K562 (cell line): ENCODE measurements around the gene BORCS5.

Source experiments
- ATF2 ChIP-seq: sonication (generic); formaldehyde crosslinking; IDR thresholded peaks from 2 replicates; pipeline ENCODE4 v1.8.1; 2022; ENCODE audit warnings: missing genetic modification reagents
- BACH1 ChIP-seq: fragments of 200-800 bp; sonication (Bioruptor generic); IDR thresholded peaks from 2 replicates; pipeline ENCODE4 v1.6.1; 2016; ENCODE audit warnings: missing genetic modification characterization, missing compliant biosample characterization
- CREB1 ChIP-seq, 2 experiments: sonication (generic) in 1 of 2; formaldehyde crosslinking in 1 of 2; IDR thresholded peaks; 2 replicates each; pipeline versions ENCODE4 v1.6.1 to v1.8.0; 2012 to 2022; ENCODE audit warnings: inconsistent platforms in 1 of 2, mild to moderate bottlenecking in 1 of 2, missing genetic modification reagents in 1 of 2, moderate library complexity in 1 of 2
- ESRRB ChIP-seq: fragments of 250-450 bp; sonication (Bioruptor Pico); IDR thresholded peaks from 2 replicates; pipeline ENCODE4 v1.5.0; 2020; ENCODE audit warnings: mild to moderate bottlenecking, moderate library complexity, borderline replicate concordance
- GATA2 ChIP-seq: sonication (generic); formaldehyde crosslinking; IDR thresholded peaks from 2 replicates; pipeline ENCODE4 v1.4.0; 2020; ENCODE audit warnings: mild to moderate bottlenecking, missing genetic modification reagents
- HNRNPLL ChIP-seq: fragments of 200-400 bp; formaldehyde crosslinking; IDR thresholded peaks from 2 replicates; pipeline ENCODE4 v1.6.1; 2017; ENCODE audit warnings: low read length, low read depth, mild to moderate bottlenecking; ENCODE audit not compliant: poor library complexity, severe bottlenecking
- NR3C1 ChIP-seq: sonication (generic); formaldehyde crosslinking; IDR thresholded peaks from 2 replicates; pipeline ENCODE4 v1.8.1; 2022; ENCODE audit warnings: missing genetic modification reagents
- PTRF ChIP-seq: fragments of 450-650 bp; IDR thresholded peaks from 2 replicates; pipeline ENCODE4 v1.6.1; 2016; ENCODE audit warnings: mild to moderate bottlenecking, missing genetic modification characterization, missing compliant biosample characterization
- RB1 ChIP-seq: fragments of 450-650 bp; IDR thresholded peaks from 2 replicates; pipeline ENCODE4 v1.6.1; 2017; ENCODE audit warnings: low read depth, mild to moderate bottlenecking
- RFX1 ChIP-seq: fragments of 450-650 bp; IDR thresholded peaks from 2 replicates; pipeline ENCODE4 v1.6.1; 2016; ENCODE audit warnings: mild to moderate bottlenecking, moderate library complexity
- SOX6 ChIP-seq: fragments of 450-650 bp; IDR thresholded peaks from 2 replicates; pipeline ENCODE4 v1.6.1; 2014; ENCODE audit warnings: mild to moderate bottlenecking
- USF2 ChIP-seq: sonication (generic); formaldehyde crosslinking; IDR thresholded peaks from 2 replicates; pipeline ENCODE4 v1.5.0; 2020; ENCODE audit warnings: missing genetic modification reagents
- ZNF511 ChIP-seq: sonication (generic); formaldehyde crosslinking; IDR thresholded peaks from 2 replicates; pipeline ENCODE4 v1.8.0; 2022; ENCODE audit warnings: mild to moderate bottlenecking, missing genetic modification reagents
- TF ChIP-seq, protein P1 (sequence below), 3 experiments: IDR thresholded peaks in 2 of 3; conservative IDR thresholded peaks in 1 of 3; 2 replicates each; pipeline ENCODE4 v1.5.1; 2011 to 2012; ENCODE audit warnings: low read length in 3 of 3, mild to moderate bottlenecking in 3 of 3, control low read depth in 2 of 3, improper control_type of control experiment in 1 of 3, inconsistent platforms in 1 of 3, low read depth in 1 of 3, mixed read lengths in 1 of 3, moderate library complexity in 1 of 3; ENCODE audit not compliant: insufficient read depth in 2 of 3

DNA sequence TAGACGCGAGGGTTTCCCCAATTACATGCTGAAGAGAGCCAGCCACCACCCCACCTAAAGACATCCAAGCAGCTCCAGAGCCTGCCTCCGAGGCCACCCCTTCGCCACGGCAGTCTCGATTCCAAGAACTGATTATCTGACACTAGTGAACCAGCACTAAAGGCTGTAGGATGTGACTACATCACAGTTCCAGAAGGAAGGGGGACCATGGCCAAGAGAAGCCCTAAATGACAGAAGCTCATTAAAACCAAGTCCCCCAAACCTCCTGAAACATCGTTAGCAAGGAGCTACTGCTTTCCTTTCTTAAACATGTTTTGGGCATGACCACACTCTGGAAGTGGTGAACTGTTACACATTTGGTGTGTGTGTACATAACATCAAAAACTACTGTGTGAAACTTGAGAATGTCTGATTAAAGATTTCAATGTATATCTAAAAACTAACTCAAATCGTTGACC is 117.6 kb downstream of the BORCS5 start:
- TF ChIP-seq HNRNPLL (no peak), BACH1 (tag) (no peak), SOX6 (no peak), RB1 (no peak), USF2 (CRISPR knock-in tag) (no peak), GATA2 (CRISPR knock-in tag) (no peak), PTRF (tag) (no peak), NR3C1 (CRISPR knock-in tag) (no peak), CREB1 (IDR thresholded peaks at IDR 0.05) (no peak), CREB1 (CRISPR knock-in tag; IDR thresholded peaks at IDR 0.05) (no peak), ZNF511 (no peak), RFX1 (no peak), ESRRB (CRISPR knock-in tag) (no peak), ATF2 (CRISPR knock-in tag) (no peak)
- TF ChIP-seq, protein P1, sequence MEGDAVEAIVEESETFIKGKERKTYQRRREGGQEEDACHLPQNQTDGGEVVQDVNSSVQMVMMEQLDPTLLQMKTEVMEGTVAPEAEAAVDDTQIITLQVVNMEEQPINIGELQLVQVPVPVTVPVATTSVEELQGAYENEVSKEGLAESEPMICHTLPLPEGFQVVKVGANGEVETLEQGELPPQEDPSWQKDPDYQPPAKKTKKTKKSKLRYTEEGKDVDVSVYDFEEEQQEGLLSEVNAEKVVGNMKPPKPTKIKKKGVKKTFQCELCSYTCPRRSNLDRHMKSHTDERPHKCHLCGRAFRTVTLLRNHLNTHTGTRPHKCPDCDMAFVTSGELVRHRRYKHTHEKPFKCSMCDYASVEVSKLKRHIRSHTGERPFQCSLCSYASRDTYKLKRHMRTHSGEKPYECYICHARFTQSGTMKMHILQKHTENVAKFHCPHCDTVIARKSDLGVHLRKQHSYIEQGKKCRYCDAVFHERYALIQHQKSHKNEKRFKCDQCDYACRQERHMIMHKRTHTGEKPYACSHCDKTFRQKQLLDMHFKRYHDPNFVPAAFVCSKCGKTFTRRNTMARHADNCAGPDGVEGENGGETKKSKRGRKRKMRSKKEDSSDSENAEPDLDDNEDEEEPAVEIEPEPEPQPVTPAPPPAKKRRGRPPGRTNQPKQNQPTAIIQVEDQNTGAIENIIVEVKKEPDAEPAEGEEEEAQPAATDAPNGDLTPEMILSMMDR (IDR thresholded peaks at IDR 0.05 in 2 of 3, conservative IDR thresholded peaks at IDR 0.05 in 1 of 3; ENCODE audit: insufficient read depth in 2 of 3, low read depth in 1 of 3, low read length in 3 of 3) = no peak
